ENCODE measurements around the gene ZBTB42. TPM values are rescaled to one million over a fixed set of nuclear protein-coding genes. Genes with fewer than 3 reads are reported as not detected.

The ZBTB42 gene
- total RNA-seq, 1 donor from 2014 or later = 7.8 TPM

DNA sequence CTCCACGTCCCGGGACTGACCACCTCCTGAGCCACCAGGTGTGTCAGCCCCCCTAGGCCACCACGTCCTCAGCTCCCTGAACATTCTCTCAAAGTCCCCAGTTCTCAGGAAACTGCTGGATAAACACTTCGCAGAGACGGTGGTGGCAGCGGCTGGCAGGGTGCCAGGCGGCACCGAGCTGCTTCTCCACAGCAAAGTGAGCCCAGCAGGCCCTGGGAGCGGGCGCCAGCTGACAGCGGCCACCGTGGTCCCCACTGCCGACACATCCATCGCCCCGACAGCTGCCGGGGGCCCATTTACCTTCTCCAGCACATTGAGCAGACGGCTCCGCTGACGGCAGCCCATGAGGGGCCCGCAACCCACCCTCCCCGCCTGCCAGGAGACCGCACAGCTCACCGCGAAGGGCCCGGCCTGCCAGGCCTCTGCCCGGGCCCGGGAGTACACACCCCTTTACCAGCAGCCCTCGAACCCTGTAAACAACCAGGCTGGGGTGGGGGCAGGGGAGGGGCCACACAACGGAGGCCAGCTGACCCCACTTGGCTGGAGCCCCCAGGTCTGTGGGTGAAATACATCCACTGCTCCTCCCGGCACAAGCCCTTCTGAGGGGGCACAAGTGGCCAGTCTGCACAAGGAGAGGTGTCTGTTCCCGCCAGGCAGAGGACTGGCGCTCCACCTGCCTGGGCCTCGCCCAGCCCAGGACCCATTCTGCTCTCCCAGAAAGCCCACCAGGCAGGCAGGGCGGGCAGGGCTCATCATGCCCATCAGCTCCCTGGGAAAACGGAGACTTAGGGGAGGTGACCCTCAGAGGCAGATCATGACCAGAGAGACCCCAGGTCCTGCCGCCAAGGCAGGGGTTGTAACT lies 15.8 kb upstream of the ZBTB42 start:
- TF ChIP-seq, protein P1, sequence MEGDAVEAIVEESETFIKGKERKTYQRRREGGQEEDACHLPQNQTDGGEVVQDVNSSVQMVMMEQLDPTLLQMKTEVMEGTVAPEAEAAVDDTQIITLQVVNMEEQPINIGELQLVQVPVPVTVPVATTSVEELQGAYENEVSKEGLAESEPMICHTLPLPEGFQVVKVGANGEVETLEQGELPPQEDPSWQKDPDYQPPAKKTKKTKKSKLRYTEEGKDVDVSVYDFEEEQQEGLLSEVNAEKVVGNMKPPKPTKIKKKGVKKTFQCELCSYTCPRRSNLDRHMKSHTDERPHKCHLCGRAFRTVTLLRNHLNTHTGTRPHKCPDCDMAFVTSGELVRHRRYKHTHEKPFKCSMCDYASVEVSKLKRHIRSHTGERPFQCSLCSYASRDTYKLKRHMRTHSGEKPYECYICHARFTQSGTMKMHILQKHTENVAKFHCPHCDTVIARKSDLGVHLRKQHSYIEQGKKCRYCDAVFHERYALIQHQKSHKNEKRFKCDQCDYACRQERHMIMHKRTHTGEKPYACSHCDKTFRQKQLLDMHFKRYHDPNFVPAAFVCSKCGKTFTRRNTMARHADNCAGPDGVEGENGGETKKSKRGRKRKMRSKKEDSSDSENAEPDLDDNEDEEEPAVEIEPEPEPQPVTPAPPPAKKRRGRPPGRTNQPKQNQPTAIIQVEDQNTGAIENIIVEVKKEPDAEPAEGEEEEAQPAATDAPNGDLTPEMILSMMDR (conservative IDR thresholded peaks at IDR 0.05; ENCODE audit: low read depth, low read length) = no peak
- no peak overlapping the region for H3K4me3 ChIP-seq (ENCODE audit: low read depth, low read length)
- no peak for DNase-seq (ENCODE audit: low read depth)

DNA sequence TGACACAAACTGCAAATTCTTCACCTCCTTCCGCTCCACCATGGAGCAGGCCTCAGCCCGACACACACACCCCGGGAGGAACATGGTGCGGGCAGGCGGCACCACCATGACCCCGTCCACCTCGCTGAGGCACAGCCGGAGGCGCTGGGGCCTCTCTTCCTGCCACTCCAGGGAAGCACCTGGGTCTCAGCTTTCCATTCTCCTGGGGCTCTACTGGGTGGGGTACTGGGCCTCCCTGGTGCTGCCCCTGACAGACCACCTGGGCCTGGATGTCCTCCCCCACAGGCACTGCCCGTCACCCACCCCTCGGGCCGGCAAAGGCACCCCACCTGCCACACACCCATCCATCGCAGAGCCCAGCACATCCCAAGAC lies 15.2 kb upstream of the ZBTB42 start:
- TF ChIP-seq, protein P1 (conservative IDR thresholded peaks at IDR 0.05; ENCODE audit: low read depth, low read length) = no peak
- no peak for DNase-seq (ENCODE audit: low read depth)

DNA sequence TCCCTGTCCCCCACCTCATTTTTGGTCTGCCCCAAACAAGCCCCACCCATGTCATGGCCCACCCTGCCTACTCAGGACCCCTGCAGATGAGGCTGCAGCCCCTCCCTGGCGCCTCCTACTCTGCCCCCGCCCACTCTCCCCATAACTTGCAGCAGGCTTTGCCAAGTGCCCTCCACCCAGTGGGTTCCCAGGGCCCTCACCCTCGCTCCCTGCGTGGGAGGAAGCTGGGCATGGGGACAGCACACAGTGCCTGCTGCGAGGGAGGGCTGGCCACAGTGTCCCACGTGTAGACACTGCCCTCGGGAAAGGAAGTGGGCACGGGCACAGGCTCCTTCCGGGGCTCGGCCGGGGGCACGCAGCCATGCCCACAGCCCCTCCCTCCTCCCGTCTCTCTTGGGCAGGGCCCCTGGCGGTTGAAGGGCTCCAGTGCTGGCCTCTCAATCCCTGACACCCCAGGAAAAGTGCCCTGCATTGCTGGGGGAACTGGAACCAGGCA lies 14.8 kb upstream of the ZBTB42 start:
- no peak overlapping the region for H3K4me3 ChIP-seq (ENCODE audit: low read depth, low read length)
- DNase-seq (ENCODE audit: low read depth) = no peak

More for the DNA sequence above, 15.2 kb upstream of the ZBTB42 start:
- no peak overlapping the region for H3K4me3 ChIP-seq (ENCODE audit: low read depth, low read length)

DNA sequence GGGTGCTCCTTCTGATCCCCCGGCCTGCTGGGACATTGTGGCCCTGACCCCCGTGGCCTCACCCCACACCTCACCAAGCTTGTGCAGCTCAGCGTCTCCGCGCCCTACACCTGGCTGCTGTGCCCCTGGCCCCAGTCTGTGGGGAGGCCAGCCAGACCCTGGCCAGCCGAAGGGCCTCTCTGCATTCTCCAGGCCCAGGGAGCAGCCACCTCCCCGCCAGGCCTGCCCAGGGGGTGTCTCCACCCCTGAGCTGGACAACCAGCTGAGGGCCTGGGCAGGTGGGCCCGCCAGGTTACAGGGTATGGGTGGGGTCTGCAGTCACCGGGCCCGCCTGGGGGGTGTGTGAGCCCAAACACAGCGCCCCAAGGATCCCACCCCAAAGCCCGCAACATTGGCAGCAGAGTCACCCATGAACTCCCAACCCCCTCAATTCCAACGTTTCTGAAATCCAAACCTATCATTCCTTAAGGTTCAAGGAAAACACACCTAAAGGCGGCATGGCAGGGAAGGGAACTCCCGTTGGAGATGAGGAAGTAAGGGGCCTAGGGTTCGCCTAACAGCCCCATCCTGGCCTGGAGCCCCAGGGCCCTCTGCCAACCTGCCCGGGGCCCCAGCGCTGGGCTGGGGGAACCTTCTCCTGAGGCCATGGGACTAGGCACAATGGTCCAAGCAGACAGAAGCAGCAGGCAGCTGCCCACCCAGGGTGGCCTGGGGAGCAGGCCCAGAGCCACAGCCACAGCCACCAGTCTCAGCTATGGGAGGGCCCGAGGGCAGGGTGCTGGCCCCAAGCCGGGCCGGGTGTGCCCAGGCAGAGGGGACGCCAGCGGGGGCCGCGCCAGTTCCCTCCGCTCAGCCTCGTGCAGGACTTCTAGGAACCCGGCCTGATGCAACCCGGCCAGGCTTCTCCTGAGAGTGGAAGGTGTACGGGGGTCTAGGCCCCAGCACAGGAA lies 13.9 kb upstream of the ZBTB42 start:
- TF ChIP-seq, protein P1 (conservative IDR thresholded peaks at IDR 0.05; ENCODE audit: low read depth, low read length) = no peak
- DNase-seq (ENCODE audit: low read depth) = no peak
- H3K4me3 ChIP-seq (ENCODE audit: low read depth, low read length) = no peak overlapping the region

More for the DNA sequence above, 14.8 kb upstream of the ZBTB42 start:
- TF ChIP-seq, protein P1 (conservative IDR thresholded peaks at IDR 0.05; ENCODE audit: low read depth, low read length) = no peak

DNA sequence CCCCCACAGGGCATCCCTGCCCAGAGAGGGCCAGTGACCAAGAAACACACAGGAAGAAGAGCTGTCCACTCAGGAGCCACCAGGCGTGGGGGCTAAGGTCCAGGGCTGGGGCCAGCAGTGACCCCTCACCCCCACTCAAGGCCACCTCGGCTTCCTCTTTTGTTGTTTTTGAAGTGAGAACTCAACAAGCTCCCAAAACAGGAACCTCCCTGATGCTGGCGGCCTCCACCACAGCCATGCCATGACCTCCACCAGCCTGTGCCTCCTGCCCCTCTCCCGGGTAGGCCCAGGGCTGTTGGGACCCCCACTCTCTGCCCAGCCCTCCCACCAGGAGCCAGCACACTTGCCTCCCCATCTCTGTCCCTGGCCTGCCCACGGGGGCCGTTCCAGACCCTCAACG lies 13.2 kb upstream of the ZBTB42 start:
- DNase-seq (ENCODE audit: low read depth) = no peak
- TF ChIP-seq, protein P1 (conservative IDR thresholded peaks at IDR 0.05; ENCODE audit: low read depth, low read length) = no peak
- no peak overlapping the region for H3K4me3 ChIP-seq (ENCODE audit: low read depth, low read length)

DNA sequence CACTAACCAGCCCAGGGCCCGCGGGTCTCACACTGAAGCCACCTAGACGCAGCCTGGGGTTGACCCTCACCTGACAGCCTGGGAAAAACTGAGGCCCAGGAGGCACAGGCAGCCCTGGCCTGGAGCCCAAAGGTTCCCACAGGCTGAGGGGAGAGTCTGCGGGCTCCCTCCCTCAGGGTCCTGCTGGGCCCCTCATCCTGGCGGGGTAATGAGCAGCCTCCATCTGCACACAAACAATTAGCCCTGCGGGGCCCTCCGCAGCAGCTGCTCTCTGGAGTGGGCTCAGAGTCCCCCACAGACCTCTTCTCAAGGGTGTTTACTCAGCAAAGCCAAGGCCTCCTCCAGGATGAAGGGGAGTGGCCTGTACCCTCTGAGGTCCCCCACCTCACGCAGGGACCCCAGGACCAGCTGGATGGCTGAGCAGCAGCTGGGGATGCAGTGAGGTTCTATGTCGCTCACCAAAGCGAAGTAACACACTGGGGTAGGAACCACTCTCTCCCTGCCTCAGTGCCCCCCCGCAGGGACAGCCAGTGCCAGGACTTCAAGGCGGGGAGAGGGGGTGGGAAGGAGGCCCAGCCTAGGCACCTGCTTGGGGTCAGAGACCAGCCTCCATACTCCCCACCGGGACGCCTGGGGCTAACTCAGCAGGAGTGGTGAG lies 12.6 kb upstream of the ZBTB42 start:
- DNase-seq (ENCODE audit: low read depth) = no peak
- TF ChIP-seq, protein P1 (conservative IDR thresholded peaks at IDR 0.05; ENCODE audit: low read depth, low read length) = no peak
- H3K4me3 ChIP-seq (ENCODE audit: low read depth, low read length) = no peak overlapping the region
